Effector CD8-positive, alpha-beta T cell (primary cell): Measurements from ENCODE around the gene EXT2.

Experiments
- DNase-seq: peaks from one replicate; lab custom pipeline; 2025; lab: John Stamatoyannopoulos, UW

EXT2 gene

GRCh38 chr11:44133335-44133946 is 38.0 kb downstream of the EXT2 start:
- DNase-seq, result no peak

- DNase-seq, result no peak
These were observed 39.1 kb downstream of the EXT2 start for GRCh38 chr11:44134625-44135024.

GRCh38 chr11:44136176-44136945 is 40.9 kb downstream of the EXT2 start:
- DNase-seq, result no peak

- no peak for DNase-seq
These were observed 41.6 kb downstream of the EXT2 start for GRCh38 chr11:44137057-44137456.

- DNase-seq, result no peak
These were observed 42.8 kb downstream of the EXT2 start for GRCh38 chr11:44138286-44138685.

GRCh38 chr11:44138980-44139379 is 43.5 kb downstream of the EXT2 start:
- no peak for DNase-seq

- no peak for DNase-seq
These were observed 44.3 kb downstream of the EXT2 start for GRCh38 chr11:44139565-44140330.

GRCh38 chr11:44140372-44140771 is 44.9 kb downstream of the EXT2 start:
- no peak for DNase-seq

- no peak for DNase-seq
These were observed 45.3 kb downstream of the EXT2 start for GRCh38 chr11:44140805-44141204.

- no peak for DNase-seq
These were observed 48.8 kb downstream of the EXT2 start for GRCh38 chr11:44143987-44144909.

GRCh38 chr11:44145011-44145775 is 49.7 kb downstream of the EXT2 start:
- DNase-seq, result no peak

- no peak for DNase-seq
These were observed 51.5 kb downstream of the EXT2 start for GRCh38 chr11:44146931-44147330.

GRCh38 chr11:44147751-44148150 is 52.3 kb downstream of the EXT2 start:
- no peak for DNase-seq

- no peak for DNase-seq
These were observed 54.2 kb downstream of the EXT2 start for GRCh38 chr11:44149651-44150050.

GRCh38 chr11:44150401-44150800 is 54.9 kb downstream of the EXT2 start:
- DNase-seq, result no peak

- no peak for DNase-seq
These were observed 61.5 kb downstream of the EXT2 start for GRCh38 chr11:44157019-44157418.

GRCh38 chr11:44158384-44158783 is 62.9 kb downstream of the EXT2 start:
- DNase-seq, result no peak

- DNase-seq, result no peak
These were observed 64.6 kb downstream of the EXT2 start for GRCh38 chr11:44159848-44160721.

- DNase-seq, result no peak
These were observed 66.5 kb downstream of the EXT2 start for GRCh38 chr11:44162004-44162403.

- DNase-seq, result no peak
These were observed 67.2 kb downstream of the EXT2 start for GRCh38 chr11:44162662-44163061.
